GM12878 (cell line): ENCODE results near the gene NOVA1. TPM values are rescaled to one million over a fixed set of nuclear protein-coding genes. Genes with fewer than 3 reads are reported as not detected.

Experiments used
- ATAC-seq: fragments of 200-7000 bp; cut with Tn5 transposase; 3 replicates; pipeline ENCODE4 v1.9.1; 2020; ENCODE audit warnings: mild to moderate bottlenecking, moderate library complexity
- BruUV-seq: library from RNA; stranded (reverse); fragments of 400-500 nt; replicated peaks from 2 replicates; lab custom pipeline; 2021; lab: Mats Ljungman, UMichigan
- CTCF ChIA-PET: fragments of 300-600 bp; sonication (Branson Sonifier 250); formaldehyde crosslinking; extraction: SDS; loops from one replicate; lab custom pipeline; 2021; ENCODE audit warnings: inconsistent platforms; lab: Yijun Ruan, JAX
- POLR2A ChIA-PET: fragments of 350-600 bp; formaldehyde crosslinking; extraction: SDS; loops from one replicate; lab custom pipeline; 2021; ENCODE audit warnings: inconsistent platforms; lab: Charles Lee
- RAD21 ChIA-PET: fragments of 300-600 bp; sonication (Branson Sonifier 250); formaldehyde crosslinking; loops from one replicate; lab custom pipeline; 2023; ENCODE audit warnings: antibody characterized with exemption; ENCODE audit not compliant: unreplicated experiment; lab: Charles Lee
- SMC1A ChIA-PET: fragments of 300-600 bp; sonication (Branson Sonifier 250); formaldehyde crosslinking; loops from one replicate; lab custom pipeline; 2023; ENCODE audit not compliant: unreplicated experiment, uncharacterized antibody; lab: Charles Lee
- DNase-seq: peaks from one replicate; pipeline ENCODE4 v3.0.0-alpha.2; 2011; ENCODE audit warnings: low read depth, low spot score
- FAIRE-seq: peaks from 3 replicates; lab custom pipeline; 2011; peaks lifted over from hg19 to GRCh38; lab: Jason Lieb, UNC
- H2AFZ ChIP-seq: 2 replicates; pipeline ENCODE4 v1.6.0; 2011; ENCODE audit warnings: low read depth, low read length, control low read depth; ENCODE audit not compliant: control insufficient read depth
- H3K27ac ChIP-seq: 2 replicates; pipeline ENCODE4 v1.5.1; 2011; ENCODE audit warnings: control low read depth; ENCODE audit not compliant: control insufficient read depth, insufficient read depth
- H3K27me3 ChIP-seq, 2 experiments: replicated peaks in 1 of 2; 2 replicates each; pipeline versions ENCODE4 v1.6.0 to v1.6.1; 2011; ENCODE audit warnings: low read length in 1 of 2; ENCODE audit not compliant: control insufficient read depth in 2 of 2, insufficient read depth in 2 of 2
- H3K36me3 ChIP-seq, 2 experiments: 2 replicates each; pipeline ENCODE4 v1.5.1; 2011; ENCODE audit warnings: low read length in 1 of 2; ENCODE audit not compliant: control insufficient read depth in 2 of 2, insufficient read depth in 2 of 2
- H3K4me1 ChIP-seq: 2 replicates; pipeline ENCODE4 v1.6.1; 2011; ENCODE audit warnings: mild to moderate bottlenecking, low read length, moderate library complexity, mixed read lengths; ENCODE audit not compliant: control insufficient read depth, insufficient read depth
- H3K4me2 ChIP-seq: 2 replicates; pipeline ENCODE4 v1.6.0; 2011; ENCODE audit warnings: control low read depth; ENCODE audit not compliant: control insufficient read depth, insufficient read depth
- H3K4me3 ChIP-seq: fragments of 200-600 bp; sonication (generic); 2 replicates; pipeline ENCODE4 v1.5.1; 2016
- H3K79me2 ChIP-seq: 2 replicates; pipeline ENCODE4 v1.6.0; 2011; ENCODE audit warnings: low read length; ENCODE audit not compliant: control insufficient read depth, insufficient read depth
- H3K9ac ChIP-seq: 2 replicates; pipeline ENCODE4 v1.8.0; 2011; ENCODE audit warnings: low read length, control low read depth, mixed read lengths; ENCODE audit not compliant: control insufficient read depth, insufficient read depth
- H3K9me3 ChIP-seq: replicated peaks from 3 replicates; pipeline ENCODE4 v1.5.1; 2011; ENCODE audit warnings: mild to moderate bottlenecking, low read length; ENCODE audit not compliant: control insufficient read depth, insufficient read depth
- H4K20me1 ChIP-seq: 2 replicates; pipeline ENCODE4 v1.6.0; 2011; ENCODE audit not compliant: control insufficient read depth, insufficient read depth
- BHLHE40 ChIP-seq, 2 experiments: fragments of 450-650 bp in 1 of 2; IDR thresholded peaks; 2 replicates each; pipeline ENCODE4 v1.6.1; 2011 to 2017; ENCODE audit warnings: low read depth in 2 of 2, borderline replicate concordance in 1 of 2, improper control_type of control experiment in 1 of 2, low read length in 1 of 2, mild to moderate bottlenecking in 1 of 2
- CBX5 ChIP-seq: sonication (generic); IDR thresholded peaks from 2 replicates; pipeline ENCODE4 v1.6.1; 2016; ENCODE audit warnings: low read depth, moderate library complexity, mild to moderate bottlenecking, inconsistent platforms
- FOXK2 ChIP-seq: fragments of 450-650 bp; IDR thresholded peaks from 2 replicates; pipeline ENCODE4 v1.6.1; 2017; ENCODE audit warnings: mild to moderate bottlenecking, moderate library complexity
- HDAC2 ChIP-seq: fragments of 200-600 bp; sonication (generic); IDR thresholded peaks from 2 replicates; pipeline ENCODE4 v1.6.1; 2017
- IRF4 ChIP-seq: IDR thresholded peaks from 2 replicates; pipeline ENCODE4 v1.6.1; 2011; ENCODE audit warnings: low read depth, low read length
- RAD21 ChIP-seq: IDR thresholded peaks from 2 replicates; pipeline ENCODE4 v1.6.1; 2011; ENCODE audit warnings: mild to moderate bottlenecking, low read depth, low read length, moderate library complexity; ENCODE audit not compliant: insufficient read depth
- RELA ChIP-seq: fragments of 450-650 bp; IDR thresholded peaks from 2 replicates; pipeline ENCODE4 v1.8.0; 2014; ENCODE audit warnings: borderline replicate concordance; ENCODE audit not compliant: partially characterized antibody
- SMAD1 ChIP-seq: fragments of 450-650 bp; IDR thresholded peaks from 2 replicates; pipeline ENCODE4 v1.6.1; 2018; ENCODE audit warnings: mild to moderate bottlenecking, low read depth; ENCODE audit not compliant: partially characterized antibody
- ZNF24 ChIP-seq: fragments of 450-650 bp; IDR thresholded peaks from 2 replicates; pipeline ENCODE4 v1.6.1; 2017; ENCODE audit warnings: antibody characterized with exemption, mild to moderate bottlenecking
- WGBS: methylation state at CpG from one replicate; pipeline ENCODE4 v1.1.6; 2016; ENCODE audit warnings: low lambda C conversion rate; ENCODE audit not compliant: insufficient replicate concordance, insufficient coverage; ENCODE audit errors: missing lambda C conversion rate; 5-methylcytosine and 5-hydroxymethylcytosine counted together
- in situ Hi-C: fragments of 300-500 bp; cut with MboI; formaldehyde crosslinking; loops from 9 replicates; pipeline ENCODE4 v1.14.3; 2018; ENCODE audit warnings: mixed read lengths
- intact Hi-C: fragments of 100-400 bp; cut with micrococcal nuclease; formaldehyde crosslinking; loops from one replicate; pipeline ENCODE4 v1.14.2; 2022; ENCODE audit not compliant: unreplicated experiment
- polyA plus RNA-seq, 11 experiments: library from polyadenylated mRNA; depleted of rRNA in 4 of 11; unstranded in 6 of 11; stranded (reverse) in 5 of 11; fragments of >200 nt; fragmentation: Nextera tagmentation in 4 of 11; fragmentation: Illumina TruSeq in 1 of 11; extraction: Ambion mirVana in 4 of 11; extraction: Trizol in 1 of 11; gene quantifications; 1 replicate in 1 of 11; 2 replicates in 10 of 11; pipeline versions ENCODE4 v1.2.1 to v1.2.3, GENCODE V29; 2011 to 2016; ENCODE audit warnings: inconsistent platforms in 2 of 11, missing spikeins in 2 of 11, low read depth in 1 of 11
- total RNA-seq, 4 experiments: library from RNA; depleted of rRNA in 3 of 4; stranded (reverse); fragments of >200 nt in 3 of 4; fragmentation: Illumina TruSeq in 1 of 4; extraction: Trizol in 1 of 4; gene quantifications; 2 replicates each; pipeline versions ENCODE4 v1.2.1 to v1.2.3, GENCODE V29; 2013 to 2021
- TF ChIP-seq, protein P1 (sequence below): fragments of 450-650 bp; formaldehyde crosslinking; IDR thresholded peaks from 2 replicates; pipeline ENCODE4 v1.5.0; 2022; ENCODE audit warnings: mild to moderate bottlenecking, missing genetic modification characterization

The NOVA1 gene
- total and polyA plus RNA-seq, 10 of the 15 experiments (the other 5 are each of a cell fraction or from before 2014, with no cell fraction given), result 0.05 to 0.41 TPM; not detected in 8

DNA sequence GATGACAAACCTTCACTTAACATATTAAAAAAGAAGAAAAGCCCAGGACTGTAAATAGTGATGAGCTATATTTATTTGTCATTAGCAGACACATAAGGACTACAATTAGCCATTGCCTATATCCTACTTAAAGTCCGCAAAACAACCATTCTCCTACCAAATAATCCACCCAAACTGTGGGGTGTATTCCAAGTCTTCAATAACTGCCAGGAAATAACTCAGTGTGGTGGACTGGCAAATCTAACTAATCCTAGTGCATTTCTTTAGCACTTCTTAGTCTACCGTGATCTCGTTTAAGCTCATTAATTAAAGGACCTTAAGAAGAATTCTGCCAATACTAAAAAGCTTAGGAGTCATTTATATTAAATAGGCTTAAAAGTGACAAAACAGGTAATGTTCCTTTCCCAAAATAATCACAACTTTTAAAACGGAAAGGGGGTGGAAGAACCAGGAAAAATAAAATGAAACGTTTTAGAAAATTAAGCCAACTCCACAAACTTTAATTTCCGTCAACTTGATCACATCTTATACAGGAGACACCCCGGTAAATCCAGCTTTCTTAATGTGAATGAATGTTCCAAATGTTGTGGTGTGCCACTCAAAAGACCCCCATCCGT lies 1.8 kb downstream of the NOVA1 start:
- intact Hi-C loops, result no loop called here
- no peaks in the 10 kb centered on the region for H3K4me1 ChIP-seq
- no peak overlapping the region for H3K4me2 ChIP-seq
- POLR2A ChIA-PET, result no interaction called here
- WGBS, result 53% methylated on average over 8 of the region's 8 CpGs
- TF ChIP-seq RAD21 (no peak), RELA (no peak), FOXK2 (no peak), SMAD1 (no peak), ZNF24 (no peak), IRF4 (no peak), BHLHE40 (IDR thresholded peaks at IDR 0.05; ENCODE audit: borderline replicate concordance in 1 of 2, low read depth in 2 of 2, low read length in 1 of 2) (no peak), CBX5 (no peak), HDAC2 (no peak)
- TF ChIP-seq, protein P1, sequence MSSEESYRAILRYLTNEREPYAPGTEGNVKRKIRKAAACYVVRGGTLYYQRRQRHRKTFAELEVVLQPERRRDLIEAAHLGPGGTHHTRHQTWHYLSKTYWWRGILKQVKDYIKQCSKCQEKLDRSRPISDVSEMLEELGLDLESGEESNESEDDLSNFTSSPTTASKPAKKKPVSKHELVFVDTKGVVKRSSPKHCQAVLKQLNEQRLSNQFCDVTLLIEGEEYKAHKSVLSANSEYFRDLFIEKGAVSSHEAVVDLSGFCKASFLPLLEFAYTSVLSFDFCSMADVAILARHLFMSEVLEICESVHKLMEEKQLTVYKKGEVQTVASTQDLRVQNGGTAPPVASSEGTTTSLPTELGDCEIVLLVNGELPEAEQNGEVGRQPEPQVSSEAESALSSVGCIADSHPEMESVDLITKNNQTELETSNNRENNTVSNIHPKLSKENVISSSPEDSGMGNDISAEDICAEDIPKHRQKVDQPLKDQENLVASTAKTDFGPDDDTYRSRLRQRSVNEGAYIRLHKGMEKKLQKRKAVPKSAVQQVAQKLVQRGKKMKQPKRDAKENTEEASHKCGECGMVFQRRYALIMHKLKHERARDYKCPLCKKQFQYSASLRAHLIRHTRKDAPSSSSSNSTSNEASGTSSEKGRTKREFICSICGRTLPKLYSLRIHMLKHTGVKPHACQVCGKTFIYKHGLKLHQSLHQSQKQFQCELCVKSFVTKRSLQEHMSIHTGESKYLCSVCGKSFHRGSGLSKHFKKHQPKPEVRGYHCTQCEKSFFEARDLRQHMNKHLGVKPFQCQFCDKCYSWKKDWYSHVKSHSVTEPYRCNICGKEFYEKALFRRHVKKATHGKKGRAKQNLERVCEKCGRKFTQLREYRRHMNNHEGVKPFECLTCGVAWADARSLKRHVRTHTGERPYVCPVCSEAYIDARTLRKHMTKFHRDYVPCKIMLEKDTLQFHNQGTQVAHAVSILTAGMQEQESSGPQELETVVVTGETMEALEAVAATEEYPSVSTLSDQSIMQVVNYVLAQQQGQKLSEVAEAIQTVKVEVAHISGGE (CRISPR knock-in tag), result no peak
- in situ Hi-C loops, result no loop called here
- H3K4me3 ChIP-seq, result no peak overlapping the region
- no peaks in the 10 kb centered on the region for H4K20me1 ChIP-seq
- RAD21 ChIA-PET, result no interaction called here
- no peaks in the 10 kb centered on the region for H3K79me2 ChIP-seq
- no peaks in the 10 kb centered on the region for H3K27me3 ChIP-seq
- DNase-seq (no peak), FAIRE-seq (no peak), ATAC-seq (no peak)
- no TSS peak for BruUV-seq
- SMC1A ChIA-PET, result no interaction called here
- no peak overlapping the region for H3K27ac ChIP-seq
- H2AFZ ChIP-seq, result no peak overlapping the region
- no peaks in the 10 kb centered on the region; the same call in 2 of the 3 replicates for H3K9me3 ChIP-seq
- no peaks in the 10 kb centered on the region for H3K36me3 ChIP-seq
- CTCF ChIA-PET, result no interaction called here
- no peak overlapping the region for H3K9ac ChIP-seq
